IPS-18a (cell line): ENCODE data around the gene IMMP2L.
"Not testable (repeated sequence)": the region's sequence is repeated elsewhere in the genome, so short reads cannot be mapped to it uniquely, and the experiment has no call there.

Source experiments
- H3K27ac ChIP-seq: one replicate; pipeline ENCODE4 v1.5.1; 2013; ENCODE audit warnings: low read length
- H3K27me3 ChIP-seq: one replicate; pipeline ENCODE4 v1.6.1; 2013; ENCODE audit warnings: mild to moderate bottlenecking, low read length; ENCODE audit not compliant: control insufficient read depth, insufficient read depth
- H3K36me3 ChIP-seq: one replicate; pipeline ENCODE4 v1.6.1; 2013; ENCODE audit warnings: low read depth, low read length; ENCODE audit not compliant: control insufficient read depth
- H3K4me1 ChIP-seq: one replicate; pipeline ENCODE4 v1.6.1; 2013; ENCODE audit warnings: low read depth, low read length; ENCODE audit not compliant: control insufficient read depth
- H3K4me3 ChIP-seq: one replicate; pipeline ENCODE4 v1.5.1; 2013; ENCODE audit warnings: low read length
- H3K9ac ChIP-seq: one replicate; pipeline ENCODE4 v1.6.1; 2013; ENCODE audit warnings: mild to moderate bottlenecking, low read length, moderate library complexity
- H3K9me3 ChIP-seq: one replicate; pipeline ENCODE4 v1.6.1; 2013; ENCODE audit warnings: low read depth, low read length; ENCODE audit not compliant: control insufficient read depth

The IMMP2L gene

DNA sequence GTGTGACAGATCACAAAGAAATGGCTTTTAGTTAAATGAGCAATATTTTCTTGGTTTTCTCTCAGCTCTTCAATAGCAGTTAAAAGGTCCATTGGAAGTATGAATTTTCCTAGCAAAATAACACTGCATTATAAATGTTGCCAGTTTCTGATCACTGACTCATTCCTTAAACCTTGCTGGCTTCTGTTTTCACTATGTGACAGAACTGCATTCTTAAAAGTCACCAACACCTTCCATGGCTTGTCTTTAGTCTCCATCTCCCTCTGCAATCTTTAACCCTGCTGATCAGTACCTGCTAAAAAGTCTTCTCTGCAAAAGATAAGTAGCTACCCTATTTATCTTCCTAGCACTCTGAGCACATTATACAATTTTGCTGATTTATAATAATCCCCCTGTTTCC lies 876.4 kb downstream of the IMMP2L start:
- Histone ChIP-seq H3K27ac (no peak overlapping the region), H3K4me1 (no peaks in the 10 kb centered on the region), H3K27me3 (no peaks in the 10 kb centered on the region), H3K4me3 (no peak overlapping the region), H3K9me3 (no peaks in the 10 kb centered on the region), H3K36me3 (no peaks in the 10 kb centered on the region), H3K9ac (no peak overlapping the region)

DNA sequence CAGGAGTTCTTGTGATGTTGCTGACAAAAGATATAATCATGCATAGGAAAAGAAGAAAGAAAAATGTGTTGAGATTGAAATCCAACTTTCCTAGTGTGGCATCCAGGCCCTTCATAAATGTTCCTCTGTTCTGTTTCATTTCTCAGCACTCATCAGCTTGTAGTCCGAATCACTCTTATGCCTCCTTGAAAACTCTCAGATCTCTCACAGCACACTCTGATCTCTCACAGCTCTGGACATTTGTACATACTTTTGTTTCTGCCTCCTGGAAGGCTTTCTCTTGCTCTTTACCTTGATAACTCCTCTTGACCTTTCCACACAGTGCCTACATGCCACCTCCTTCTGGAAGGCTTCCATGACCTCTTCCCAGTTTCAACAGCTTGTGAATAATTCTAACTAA lies 880.4 kb downstream of the IMMP2L start:
- Histone ChIP-seq H3K36me3 (no peaks in the 10 kb centered on the region), H3K27me3 (no peaks in the 10 kb centered on the region), H3K4me3 (no peak overlapping the region), H3K27ac (no peak overlapping the region), H3K9ac (no peak overlapping the region), H3K4me1 (no peaks in the 10 kb centered on the region), H3K9me3 (no peaks in the 10 kb centered on the region)

DNA sequence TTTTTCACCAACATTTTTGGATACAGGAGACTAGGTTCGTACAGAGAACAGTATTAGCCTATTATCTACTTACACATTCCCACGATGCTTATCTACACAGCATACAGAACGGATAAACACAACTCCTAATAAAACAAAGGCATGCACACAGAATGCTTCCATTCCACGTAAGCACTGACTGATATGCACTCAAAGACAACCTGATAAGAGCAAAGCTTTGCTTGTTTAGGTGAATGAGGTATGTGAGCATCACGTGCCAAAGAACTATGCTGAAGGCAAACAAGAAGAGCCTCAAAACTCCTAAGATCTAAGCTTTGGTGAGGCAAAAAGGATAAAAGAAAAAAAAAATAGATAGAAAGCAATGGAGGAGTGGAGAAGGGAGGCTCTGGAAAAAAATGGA lies 884.9 kb downstream of the IMMP2L start:
- no peaks in the 10 kb centered on the region for H3K4me1 ChIP-seq
- H3K4me3 ChIP-seq = no peak overlapping the region
- H3K9ac ChIP-seq = no peak overlapping the region
- no peaks in the 10 kb centered on the region for H3K36me3 ChIP-seq
- H3K27ac ChIP-seq = no peak overlapping the region
- H3K9me3 ChIP-seq = no peaks in the 10 kb centered on the region
- H3K27me3 ChIP-seq = no peaks in the 10 kb centered on the region

GRCh38 chr7:110676785-110677184 lies 885.5 kb downstream of the IMMP2L start:
- Histone ChIP-seq H3K27ac (no peak overlapping the region), H3K9me3 (no peaks in the 10 kb centered on the region), H3K4me1 (no peaks in the 10 kb centered on the region), H3K27me3 (no peaks in the 10 kb centered on the region), H3K9ac (no peak overlapping the region), H3K4me3 (no peak overlapping the region), H3K36me3 (no peaks in the 10 kb centered on the region)

DNA sequence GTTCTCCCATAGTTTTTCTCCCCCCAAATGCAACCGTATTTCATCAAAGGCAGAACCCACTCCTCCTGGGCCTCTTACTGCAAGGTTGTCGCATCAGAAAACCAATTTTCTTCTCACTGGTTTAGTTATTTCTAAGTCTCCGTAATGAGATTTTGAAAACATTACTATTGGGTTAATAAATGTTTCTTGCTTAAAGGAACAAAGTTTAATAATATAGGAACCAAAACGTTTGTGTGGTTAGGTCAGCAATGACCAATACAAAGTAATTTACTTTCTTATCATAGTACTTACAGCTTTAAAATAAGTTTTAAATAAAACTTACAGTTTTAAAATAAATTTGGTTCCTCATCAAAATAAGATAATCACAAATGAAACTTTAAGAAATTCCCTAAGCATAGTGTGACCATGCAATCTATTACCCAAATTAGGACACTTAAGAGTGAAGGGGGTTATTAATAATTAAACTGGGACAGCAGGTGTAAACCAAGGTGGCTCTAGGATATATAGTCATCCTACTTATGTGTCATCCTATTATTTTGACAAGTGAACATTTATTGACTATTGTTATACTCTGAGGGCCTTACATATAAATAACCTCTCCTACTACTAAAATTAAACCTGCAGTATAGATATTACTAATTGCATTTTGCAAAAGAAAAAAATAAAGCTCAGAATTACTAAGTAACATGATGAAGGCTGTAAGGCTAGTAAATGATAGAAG lies 886.7 kb downstream of the IMMP2L start:
- H3K27me3 ChIP-seq = no peaks in the 10 kb centered on the region
- no peak overlapping the region for H3K9ac ChIP-seq
- no peaks in the 10 kb centered on the region for H3K9me3 ChIP-seq
- no peaks in the 10 kb centered on the region for H3K4me1 ChIP-seq
- H3K27ac ChIP-seq = no peak overlapping the region
- H3K4me3 ChIP-seq = no peak overlapping the region
- no peaks in the 10 kb centered on the region for H3K36me3 ChIP-seq

- H3K9ac ChIP-seq = no peak overlapping the region
- H3K4me1 ChIP-seq = no peaks in the 10 kb centered on the region
- no peaks in the 10 kb centered on the region for H3K36me3 ChIP-seq
- H3K27me3 ChIP-seq = no peaks in the 10 kb centered on the region
- no peak overlapping the region for H3K27ac ChIP-seq
- H3K9me3 ChIP-seq = no peaks in the 10 kb centered on the region
- no peak overlapping the region for H3K4me3 ChIP-seq
These were observed 889.1 kb downstream of the IMMP2L start for GRCh38 chr7:110673148-110673547.

- no peaks in the 10 kb centered on the region for H3K27me3 ChIP-seq
These were observed 892.9 kb downstream of the IMMP2L start for GRCh38 chr7:110669410-110669809.

DNA sequence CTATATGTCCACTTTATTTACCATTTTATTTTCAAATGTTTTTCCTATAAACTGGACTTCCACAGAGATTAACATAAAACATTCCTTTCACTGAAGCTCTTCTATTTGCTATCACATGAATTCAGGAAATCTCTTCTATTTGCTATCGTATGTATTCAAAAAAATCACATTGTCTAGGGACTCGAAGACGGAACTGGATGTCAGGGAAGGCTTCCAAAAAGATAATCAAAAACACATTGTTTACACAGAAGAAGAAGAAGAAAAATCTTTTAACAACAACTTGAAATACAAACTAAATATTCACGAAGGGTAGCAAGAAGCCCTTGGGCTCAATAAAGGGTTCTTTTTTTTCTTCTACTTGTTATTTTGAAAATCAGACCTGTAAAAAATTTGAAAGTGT lies 897.5 kb downstream of the IMMP2L start:
- no peaks in the 10 kb centered on the region for H3K36me3 ChIP-seq
- H3K9ac ChIP-seq = no peak overlapping the region
- H3K9me3 ChIP-seq = peaks cover 10% of the 10 kb centered on the region
- no peak overlapping the region for H3K4me3 ChIP-seq
- H3K4me1 ChIP-seq = no peaks in the 10 kb centered on the region
- H3K27me3 ChIP-seq = no peaks in the 10 kb centered on the region
- no peak overlapping the region for H3K27ac ChIP-seq

More at GRCh38 chr7:110669410-110669809, 892.9 kb downstream of the IMMP2L start:
- Histone ChIP-seq H3K9me3 (no peaks in the 10 kb centered on the region), H3K27ac (no peak overlapping the region), H3K4me1 (no peaks in the 10 kb centered on the region), H3K36me3 (no peaks in the 10 kb centered on the region), H3K4me3 (no peak overlapping the region), H3K9ac (no peak overlapping the region)

DNA sequence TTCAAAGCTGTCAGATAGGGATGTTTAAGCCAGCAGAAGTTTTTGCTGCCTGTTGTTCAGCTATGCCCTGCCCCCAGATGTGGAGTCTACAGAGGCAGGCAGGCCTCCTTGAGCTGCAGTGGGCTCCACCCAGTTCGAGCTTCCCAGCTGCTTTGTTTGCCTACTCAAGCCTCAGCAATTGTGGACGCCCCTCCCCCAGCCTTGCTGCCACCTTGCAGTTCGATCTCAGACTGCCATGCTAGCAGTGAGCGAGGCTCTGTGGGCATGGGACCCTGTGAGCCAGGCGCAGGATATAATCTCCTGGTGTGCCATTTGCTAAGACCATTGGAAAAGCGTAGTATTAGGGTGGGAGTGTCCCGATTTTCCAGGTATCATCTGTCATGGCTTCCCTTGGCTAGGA lies 901.7 kb downstream of the IMMP2L start:
- not testable (repeated sequence) for H3K9ac ChIP-seq, H3K27me3 ChIP-seq, H3K27ac ChIP-seq, H3K9me3 ChIP-seq, H3K4me1 ChIP-seq, H3K4me3 ChIP-seq, H3K36me3 ChIP-seq

DNA sequence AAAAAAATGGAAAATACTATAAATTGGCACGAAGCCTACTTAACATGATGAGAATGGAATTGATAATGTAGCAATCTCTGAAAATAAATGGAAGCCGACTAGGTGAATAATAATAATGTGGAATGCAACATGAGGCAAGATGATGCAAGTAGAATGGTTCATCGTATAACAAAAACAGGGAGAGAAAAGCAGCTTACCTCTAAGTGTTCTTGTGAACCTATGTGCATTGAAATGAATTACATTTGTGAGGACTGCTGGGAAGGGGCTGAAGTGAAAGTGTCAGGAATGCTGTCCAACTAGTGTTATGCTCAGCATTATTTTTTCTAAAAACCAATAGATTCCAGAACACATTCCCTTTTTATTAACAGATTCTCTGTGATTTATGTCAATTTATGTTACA lies 912.0 kb downstream of the IMMP2L start:
- no peaks in the 10 kb centered on the region for H3K9me3 ChIP-seq
- H3K36me3 ChIP-seq = no peaks in the 10 kb centered on the region
- no peak overlapping the region for H3K4me3 ChIP-seq
- H3K4me1 ChIP-seq = peaks cover 4% of the 10 kb centered on the region
- no peak overlapping the region for H3K9ac ChIP-seq
- H3K27ac ChIP-seq = no peak overlapping the region
- H3K27me3 ChIP-seq = no peaks in the 10 kb centered on the region

- no peak overlapping the region for H3K4me3 ChIP-seq
- no peaks in the 10 kb centered on the region for H3K36me3 ChIP-seq
- H3K27me3 ChIP-seq = no peaks in the 10 kb centered on the region
- H3K27ac ChIP-seq = no peak overlapping the region
- H3K9ac ChIP-seq = no peak overlapping the region
- H3K4me1 ChIP-seq = peaks cover 4% of the 10 kb centered on the region
- no peaks in the 10 kb centered on the region for H3K9me3 ChIP-seq
These were observed 915.0 kb downstream of the IMMP2L start for GRCh38 chr7:110647266-110647665.

DNA sequence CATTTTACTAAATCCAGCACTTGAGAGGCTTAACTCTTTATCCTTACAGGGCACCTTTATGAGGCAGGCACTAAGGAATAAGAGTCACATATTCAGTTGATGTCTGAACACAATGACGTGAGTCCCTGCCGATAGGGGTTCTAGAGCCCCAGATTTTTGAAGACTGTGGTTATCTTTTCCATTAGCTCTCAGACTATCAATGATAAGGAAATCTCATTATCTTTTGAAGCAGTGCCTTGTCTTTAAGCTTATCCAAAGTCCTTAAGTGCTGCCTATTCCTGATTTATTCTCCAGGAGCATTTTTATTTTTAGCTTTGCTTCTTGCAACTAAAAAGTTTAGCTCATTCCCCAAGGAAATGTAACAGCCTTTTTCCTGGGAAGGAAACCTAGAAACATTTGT lies 915.5 kb downstream of the IMMP2L start:
- H3K36me3 ChIP-seq = no peaks in the 10 kb centered on the region
- no peaks in the 10 kb centered on the region for H3K27me3 ChIP-seq
- no peak overlapping the region for H3K4me3 ChIP-seq
- no peaks in the 10 kb centered on the region for H3K9me3 ChIP-seq
- H3K27ac ChIP-seq = no peak overlapping the region
- H3K4me1 ChIP-seq = peaks cover 4% of the 10 kb centered on the region
- H3K9ac ChIP-seq = no peak overlapping the region
